GM04504 (cell line): ENCODE results near the gene KIF13A.
A peak's percentile ranks its signal among the peaks of the same experiment; 100 is the strongest.
"Not testable (repeated sequence)": the region's sequence is repeated elsewhere in the genome, so short reads cannot be mapped to it uniquely, and the experiment has no call there.

Source experiments
- DNase-seq: peaks from one replicate; pipeline ENCODE4 v3.0.0-alpha.2; 2012; ENCODE audit warnings: low read depth

The KIF13A gene

GRCh38 chr6:17968876-17969275 lies 18.6 kb downstream of the KIF13A start:
- DNase-seq: no peak

- no peak for DNase-seq
Measured at GRCh38 chr6:17967668-17968518, 19.5 kb downstream of the KIF13A start.

DNA sequence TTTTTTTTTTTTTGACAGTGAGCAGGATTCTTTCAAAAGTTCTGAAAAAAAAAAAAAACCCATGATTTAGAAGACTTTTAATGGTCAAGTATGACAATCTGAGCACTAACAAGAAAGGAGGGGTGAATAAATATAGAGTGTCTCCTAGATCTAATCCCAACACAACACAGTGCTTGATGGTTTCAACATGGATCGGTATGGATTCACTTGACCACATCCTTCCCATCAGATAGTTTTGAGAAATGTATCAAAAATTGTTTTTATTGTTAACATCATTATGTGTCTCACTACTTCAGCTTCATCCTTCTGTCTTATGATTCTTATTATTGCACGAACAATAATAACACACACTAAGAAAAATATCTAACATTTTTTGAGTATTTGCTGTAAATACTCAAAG lies 21.0 kb downstream of the KIF13A start:
- no peak for DNase-seq

GRCh38 chr6:17965397-17965796 lies 22.0 kb downstream of the KIF13A start:
- no peak for DNase-seq

DNA sequence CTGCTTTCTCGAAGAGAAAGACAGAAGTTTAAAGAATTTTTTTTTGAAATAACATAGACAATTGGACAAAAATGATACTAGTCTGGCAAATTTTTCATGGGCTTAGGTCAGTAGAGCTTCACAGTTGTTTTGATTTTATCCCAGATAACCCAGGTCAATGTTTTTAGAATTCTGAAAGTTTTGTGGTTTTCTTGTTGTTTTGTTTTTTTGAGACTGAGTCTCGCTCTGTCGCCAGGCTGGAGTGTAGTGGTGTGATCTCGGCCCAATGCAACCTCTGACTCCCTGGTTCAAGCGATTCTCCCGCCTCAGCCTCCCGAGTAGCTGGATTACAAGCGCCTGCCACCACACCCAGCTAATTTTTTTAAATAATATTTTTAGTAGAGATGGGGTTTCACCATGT lies 22.8 kb downstream of the KIF13A start:
- no peak for DNase-seq

GRCh38 chr6:17962436-17963031 lies 24.9 kb downstream of the KIF13A start:
- DNase-seq: peak; percentile 96

- no peak for DNase-seq
Measured at GRCh38 chr6:17959302-17959701, 28.1 kb downstream of the KIF13A start.

DNA sequence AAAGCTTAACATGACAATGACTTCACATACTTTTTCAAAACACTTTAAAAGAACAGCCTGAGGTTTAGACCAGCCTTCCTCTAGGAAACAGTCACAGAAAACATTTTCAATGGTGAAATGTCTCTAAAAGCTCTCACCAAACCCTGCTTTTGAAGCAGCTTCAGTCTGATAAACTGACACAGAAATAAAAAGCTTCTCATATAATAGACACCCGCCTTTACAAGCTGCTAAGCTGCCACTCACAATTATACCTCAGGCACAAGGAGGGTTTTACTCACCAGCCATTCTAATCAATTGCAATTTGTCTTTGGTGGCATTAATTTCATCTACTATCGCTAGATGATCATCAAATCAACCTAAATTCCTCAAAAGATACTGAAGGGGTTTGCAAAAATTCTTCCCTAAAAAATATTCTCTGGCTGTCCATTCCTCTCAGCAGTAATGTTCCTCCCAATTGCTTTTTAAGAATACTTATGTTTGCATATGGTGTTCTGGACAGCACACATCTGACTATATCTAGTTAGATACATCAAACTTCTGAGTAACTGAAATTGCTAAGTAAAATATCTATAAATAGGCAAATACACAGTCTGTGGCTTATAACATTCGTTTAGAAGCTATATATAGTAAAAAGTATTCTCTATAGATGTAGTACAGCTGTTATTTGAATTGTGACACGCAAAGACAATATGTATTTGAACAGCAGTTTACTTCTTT lies 29.4 kb downstream of the KIF13A start:
- no peak for DNase-seq

GRCh38 chr6:17957498-17957897 lies 29.9 kb downstream of the KIF13A start:
- no peak for DNase-seq

GRCh38 chr6:17957086-17957485 lies 30.3 kb downstream of the KIF13A start:
- no peak for DNase-seq

- DNase-seq: no peak
Measured at GRCh38 chr6:17950095-17950494, 37.3 kb downstream of the KIF13A start.

DNA sequence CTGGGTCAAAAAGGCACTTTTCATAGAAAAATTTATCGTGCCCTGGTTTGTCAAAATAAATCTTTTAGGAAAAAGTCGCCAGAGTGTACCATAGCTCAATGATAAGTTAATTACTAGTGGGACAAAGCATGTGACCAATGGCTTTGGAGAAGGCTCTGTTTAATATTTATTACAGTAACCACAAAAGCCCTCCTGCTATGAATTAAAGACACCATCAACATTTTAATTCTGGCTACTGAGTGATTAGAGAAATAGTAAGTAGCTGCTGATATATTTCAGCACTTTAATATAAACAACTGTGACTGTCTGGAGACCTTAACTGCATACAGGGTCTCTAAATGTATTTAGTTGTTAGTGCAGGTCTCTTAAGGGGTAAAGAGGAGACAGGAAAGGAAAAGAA lies 38.3 kb downstream of the KIF13A start:
- DNase-seq: no peak

- no peak for DNase-seq
Measured at GRCh38 chr6:17948725-17949124, 38.7 kb downstream of the KIF13A start.

GRCh38 chr6:17947574-17947973 lies 39.9 kb downstream of the KIF13A start:
- not testable (repeated sequence) for DNase-seq

DNA sequence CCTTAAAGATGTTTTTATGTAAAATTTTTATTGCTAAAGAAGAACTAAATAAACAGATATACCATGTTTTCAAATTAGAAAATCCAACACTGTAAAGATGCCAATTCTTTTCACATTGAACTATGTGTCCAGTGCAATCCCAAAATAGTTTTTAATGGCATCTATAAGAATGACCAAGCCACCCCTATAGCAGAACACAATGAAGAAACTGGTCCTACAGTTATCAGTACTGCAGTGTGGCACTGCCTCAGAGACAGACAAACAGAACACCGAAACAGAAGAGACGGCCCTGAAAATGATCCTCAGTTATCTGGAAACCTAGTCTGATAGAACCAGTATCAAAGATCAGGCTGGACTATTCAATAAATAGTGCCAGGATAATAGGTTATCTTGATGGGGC lies 41.9 kb downstream of the KIF13A start:
- DNase-seq: no peak

DNA sequence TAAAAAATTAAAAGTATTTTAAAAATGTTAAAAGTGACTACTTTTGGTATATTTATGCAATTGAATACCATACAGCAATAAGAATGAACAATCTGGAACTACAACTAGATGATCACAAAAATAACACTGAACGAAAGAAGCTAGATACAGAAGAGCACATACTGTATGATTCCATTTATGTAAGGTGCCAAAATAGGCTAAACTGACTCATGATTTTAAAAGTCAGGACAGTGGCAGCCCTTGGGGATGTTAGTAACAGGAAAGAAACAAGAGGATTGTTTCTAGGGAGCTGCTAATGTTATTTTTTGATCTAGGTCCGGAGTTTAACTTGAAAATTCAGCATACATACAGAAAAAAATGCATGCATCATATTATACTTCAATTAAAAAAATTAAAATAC lies 42.3 kb downstream of the KIF13A start:
- no peak for DNase-seq

GRCh38 chr6:17941318-17941717 lies 46.1 kb downstream of the KIF13A start:
- DNase-seq: no peak

GRCh38 chr6:17940151-17940792 lies 47.2 kb downstream of the KIF13A start:
- no peak for DNase-seq

GRCh38 chr6:17938901-17939300 lies 48.5 kb downstream of the KIF13A start:
- no peak for DNase-seq

GRCh38 chr6:17935188-17936149 lies 52.0 kb downstream of the KIF13A start:
- DNase-seq: no peak

DNA sequence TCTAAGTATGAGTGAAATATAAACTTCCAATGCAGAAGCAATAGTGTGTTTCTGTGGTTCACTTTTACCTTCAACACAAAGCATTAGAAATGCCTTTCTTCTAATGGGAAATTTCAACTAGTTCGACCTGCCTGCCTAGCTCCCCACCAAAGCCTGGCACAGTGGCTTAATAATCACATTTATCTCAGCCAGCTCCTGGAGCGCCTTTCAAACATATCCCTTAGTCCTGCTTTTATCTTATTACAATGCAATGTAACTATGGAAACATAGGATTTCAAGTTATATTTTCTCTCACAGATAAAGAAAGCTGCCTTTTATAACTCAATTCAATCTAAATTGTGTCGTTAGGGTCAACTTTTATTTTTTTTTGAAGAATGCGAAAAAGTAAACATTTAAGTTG lies 53.7 kb downstream of the KIF13A start:
- no peak for DNase-seq
